Renal cortex interstitium (tissue), 11 donors: ENCODE measurements around the gene GLI3. TPM values are rescaled to one million over a fixed set of nuclear protein-coding genes. Genes with fewer than 3 reads are reported as not detected.

Experiments used
- DNase-seq, 11 donors: peaks; one replicate each; pipeline ENCODE4 v3.0.0-alpha.2; 2013; ENCODE audit warnings: low read depth in 9 of 11, low spot score in 4 of 11; ENCODE audit errors: extremely low read depth in 1 of 11
- polyA plus RNA-seq, 3 donors: library from polyadenylated mRNA; unstranded; fragments of 120-200 nt; gene quantifications; one replicate each; pipeline ENCODE4 v1.2.1, GENCODE V29; 2013; ENCODE audit not compliant: insufficient read length in 3 of 3

The GLI3 gene
- polyA plus RNA-seq, 3 donors = 15.1 to 17.7 (median 16.2) TPM

DNA sequence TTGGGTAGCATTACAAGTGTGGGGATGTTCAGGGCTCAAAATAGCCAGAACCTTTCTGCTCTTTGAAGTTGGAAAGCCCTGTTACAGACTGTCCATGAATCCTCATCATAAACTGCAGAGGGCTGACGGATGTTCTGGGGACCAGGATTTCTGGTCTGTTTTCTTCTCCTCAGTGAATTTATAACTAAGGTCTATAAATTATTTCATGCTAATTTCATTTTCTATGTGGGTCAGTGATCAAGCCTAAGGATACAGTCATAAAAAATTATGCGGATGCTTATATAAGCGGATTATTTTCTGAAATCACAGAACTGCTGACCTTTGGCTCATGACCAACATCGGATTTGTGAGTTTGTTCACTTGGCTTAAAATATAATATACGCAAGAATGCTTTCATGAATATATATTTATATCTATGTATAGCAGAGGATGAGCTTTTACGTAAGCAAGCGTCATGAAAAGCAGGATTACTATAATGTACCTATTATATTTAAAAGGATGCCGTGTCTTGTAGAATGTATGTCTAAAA is 263.7 kb downstream of the GLI3 start:
- no peak for DNase-seq

DNA sequence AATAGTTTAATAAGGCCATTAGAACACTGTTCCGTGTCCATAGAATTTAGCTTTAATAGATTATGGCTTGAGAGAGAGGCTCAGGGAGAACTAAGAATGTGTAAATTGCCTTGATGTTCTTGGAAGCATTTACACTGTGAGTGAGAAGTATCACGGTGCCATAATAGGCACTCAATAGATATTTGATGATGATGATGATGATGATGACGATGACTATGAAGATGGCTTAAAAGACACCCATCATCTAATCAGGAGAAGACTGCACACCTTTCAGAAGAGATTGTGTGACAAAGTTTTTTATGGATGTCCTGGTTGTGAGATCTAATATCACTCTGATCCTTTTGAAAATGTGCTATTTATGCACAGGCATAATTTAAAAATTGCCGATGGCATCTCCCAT is 264.2 kb downstream of the GLI3 start:
- no peak for DNase-seq

DNA sequence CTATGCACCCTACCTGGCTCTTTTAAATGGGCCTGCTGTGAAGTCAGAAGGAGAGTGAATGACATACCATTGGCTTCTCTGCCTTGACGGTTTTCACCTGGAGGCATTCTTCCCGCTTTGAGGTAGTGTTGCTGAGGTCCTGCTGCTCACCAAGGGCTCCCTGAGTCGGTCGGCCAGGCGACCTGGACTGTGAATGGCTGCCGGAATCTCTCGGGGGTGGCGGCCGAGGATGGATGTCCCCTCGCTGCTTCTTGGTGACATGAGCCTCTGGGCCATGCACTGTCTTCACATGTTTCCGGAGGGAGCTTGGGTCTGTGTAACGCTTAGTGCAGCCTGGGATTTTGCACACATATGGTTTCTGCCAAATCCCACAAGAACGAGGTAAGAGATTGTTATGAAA is 264.7 kb downstream of the GLI3 start:
- DNase-seq = no peak

- DNase-seq = no peak
Measured at GRCh38 chr7:41971640-41972187, 265.3 kb downstream of the GLI3 start.

- no peak for DNase-seq
Measured at GRCh38 chr7:41970941-41971340, 266.1 kb downstream of the GLI3 start.

DNA sequence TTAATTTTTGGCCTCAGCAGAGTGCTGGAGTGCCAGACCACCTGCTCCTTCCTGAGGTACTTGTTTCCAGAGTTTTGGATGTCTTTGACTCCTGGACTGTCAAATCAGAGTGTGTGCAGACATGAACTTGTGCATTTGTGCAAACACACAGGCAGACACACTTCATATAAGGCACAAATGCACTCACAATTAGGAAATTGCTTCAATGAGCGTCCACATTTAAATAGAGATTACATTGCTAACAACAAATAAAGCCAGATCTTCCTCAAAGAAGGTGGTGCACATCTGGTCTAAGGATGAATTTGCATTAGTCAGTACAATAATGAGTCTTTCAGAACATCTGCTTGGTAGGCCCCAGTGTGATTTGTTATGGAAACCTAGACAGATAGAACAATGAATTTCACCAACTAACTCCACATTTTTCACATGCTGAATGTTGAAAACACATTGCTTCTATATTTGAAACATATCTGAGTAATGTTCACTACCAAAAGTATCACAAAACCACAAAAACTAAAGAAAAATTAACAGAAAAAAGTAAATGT is 267.4 kb downstream of the GLI3 start:
- DNase-seq = no peak

- DNase-seq = no peak
Measured at GRCh38 chr7:41967156-41967555, 269.9 kb downstream of the GLI3 start.

DNA sequence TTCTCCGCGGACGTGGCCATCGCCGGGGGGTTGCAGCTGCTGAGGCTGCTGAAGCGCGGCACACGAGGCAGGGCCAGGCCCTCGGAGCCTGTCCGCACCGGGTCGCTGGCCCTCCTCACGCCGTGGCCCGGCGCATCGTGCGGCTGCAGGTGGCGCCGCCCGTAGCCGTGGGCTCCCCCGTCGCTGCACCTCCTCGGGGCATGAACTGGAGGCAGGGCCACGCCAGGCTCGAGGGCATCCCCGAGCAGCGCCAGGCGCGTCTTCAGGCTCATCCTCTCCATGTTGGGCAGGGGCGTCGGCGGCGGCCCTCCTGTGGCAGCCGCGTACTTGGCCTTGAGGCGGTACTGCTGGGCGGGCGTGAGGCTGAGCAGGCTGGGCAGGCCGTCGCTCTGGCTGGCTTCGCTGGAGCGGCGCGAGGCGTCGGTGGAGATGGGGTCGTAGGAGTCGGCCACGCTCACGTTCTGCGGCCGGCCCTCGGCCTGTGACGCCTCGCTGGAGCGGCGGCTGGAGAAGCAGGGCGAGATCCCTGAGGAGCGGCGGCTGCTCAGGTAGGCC is 271.0 kb downstream of the GLI3 start:
- DNase-seq = no peak

DNA sequence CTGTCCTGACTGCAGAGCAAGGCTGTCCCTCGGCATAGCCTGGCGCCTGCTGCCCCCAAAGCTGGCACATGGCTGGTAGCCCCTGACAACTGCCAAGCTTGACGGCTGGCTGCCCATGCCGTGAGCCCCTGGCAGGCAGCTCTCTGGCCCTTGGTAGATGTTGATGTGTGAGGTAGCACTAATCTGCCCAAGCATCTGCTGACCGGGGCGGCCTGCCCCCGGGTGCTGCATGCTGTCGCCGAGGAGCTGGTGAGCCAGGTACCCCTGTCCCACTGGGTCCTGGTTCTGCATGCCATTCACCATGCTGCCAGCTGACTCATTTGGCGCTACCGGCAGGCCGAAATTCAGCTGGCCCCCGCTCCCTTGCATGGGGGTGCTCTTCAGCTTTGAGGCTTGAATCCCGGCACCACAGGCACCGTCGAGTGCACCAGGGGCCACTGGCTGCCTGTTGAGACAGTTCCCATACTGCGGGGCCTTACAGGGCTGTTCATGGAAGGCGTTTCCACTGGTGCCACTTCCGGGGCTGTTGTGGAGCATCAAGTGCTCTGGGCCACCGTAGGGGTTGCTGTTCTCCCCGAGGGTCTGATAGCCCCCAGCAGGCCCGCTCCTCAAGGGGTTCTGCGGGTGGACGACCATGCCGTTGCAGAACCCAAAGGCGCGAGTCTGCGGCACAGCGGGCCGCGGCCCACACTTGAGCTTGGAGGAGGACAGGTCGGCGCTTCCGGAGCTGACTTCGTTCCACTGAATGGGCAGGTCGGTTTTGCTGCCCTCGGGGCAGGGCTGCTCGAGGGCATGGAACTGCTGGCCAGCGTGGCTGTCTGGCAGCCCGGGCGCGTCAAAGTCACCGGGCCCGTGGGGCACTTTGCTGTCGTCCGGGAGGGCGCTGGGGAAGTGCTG is 271.9 kb downstream of the GLI3 start:
- DNase-seq = no peak

- DNase-seq = no peak
Measured at GRCh38 chr7:41964183-41964753, 272.7 kb downstream of the GLI3 start.

DNA sequence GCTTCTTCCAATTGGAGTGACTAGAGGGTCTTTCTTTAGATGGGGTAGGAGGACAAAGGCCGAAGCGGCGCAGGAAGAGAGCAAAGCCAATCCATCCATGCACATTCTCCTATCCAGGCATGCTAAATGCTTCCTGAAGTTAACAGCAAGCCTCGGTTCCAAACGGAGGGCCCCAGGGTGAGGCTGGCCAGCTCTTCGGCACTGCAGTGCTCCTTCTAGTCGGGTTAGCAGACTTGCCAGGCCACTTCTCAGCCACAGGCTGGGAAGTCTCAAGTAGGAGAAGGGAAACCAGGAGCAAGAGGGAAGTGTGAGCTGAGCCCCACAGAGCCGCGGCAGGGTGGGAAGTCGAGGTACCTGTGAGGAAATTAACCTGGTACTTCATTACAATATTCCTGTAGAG is 280.3 kb downstream of the GLI3 start:
- DNase-seq = no peak

DNA sequence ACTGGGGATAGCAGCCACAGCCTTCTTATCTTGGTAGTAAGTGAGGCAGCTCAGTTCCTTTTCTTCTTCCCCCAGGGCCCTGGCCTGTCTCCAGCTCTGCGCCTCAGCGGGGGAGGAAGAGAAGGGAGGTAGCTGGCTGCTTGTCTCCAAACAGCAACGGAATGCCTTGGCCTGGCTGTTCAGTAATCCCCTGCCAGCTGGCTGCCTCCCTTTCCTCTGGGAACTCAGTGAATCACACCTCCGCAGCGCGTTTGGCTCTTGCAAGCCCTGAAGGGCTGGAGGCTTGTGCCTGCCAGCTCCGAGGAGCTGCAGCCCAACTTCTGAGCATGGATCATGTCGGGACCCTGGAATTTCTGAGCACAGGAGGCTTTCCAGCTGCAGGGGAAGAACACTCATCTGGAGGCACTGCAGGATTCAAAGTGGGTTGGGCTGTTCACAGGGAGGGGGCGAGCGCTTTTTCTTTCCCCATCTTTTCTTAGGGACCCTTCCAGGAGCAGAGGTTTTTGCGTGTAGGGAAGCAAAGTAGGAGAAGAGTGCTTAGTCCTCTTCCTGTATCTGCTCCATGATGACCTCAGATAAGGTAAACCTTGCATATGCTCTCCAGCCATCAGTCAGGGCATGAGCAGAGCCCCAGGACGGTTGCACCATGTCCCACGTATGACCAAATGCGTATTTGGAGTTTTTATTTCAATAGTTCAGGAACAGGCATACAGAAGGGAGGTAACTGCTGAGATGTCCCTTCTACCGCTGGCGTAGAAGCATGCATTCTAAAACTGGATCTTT is 280.9 kb downstream of the GLI3 start:
- peak in 10 of 11 donors; percentile 41 to 84 (median 62) for DNase-seq

DNA sequence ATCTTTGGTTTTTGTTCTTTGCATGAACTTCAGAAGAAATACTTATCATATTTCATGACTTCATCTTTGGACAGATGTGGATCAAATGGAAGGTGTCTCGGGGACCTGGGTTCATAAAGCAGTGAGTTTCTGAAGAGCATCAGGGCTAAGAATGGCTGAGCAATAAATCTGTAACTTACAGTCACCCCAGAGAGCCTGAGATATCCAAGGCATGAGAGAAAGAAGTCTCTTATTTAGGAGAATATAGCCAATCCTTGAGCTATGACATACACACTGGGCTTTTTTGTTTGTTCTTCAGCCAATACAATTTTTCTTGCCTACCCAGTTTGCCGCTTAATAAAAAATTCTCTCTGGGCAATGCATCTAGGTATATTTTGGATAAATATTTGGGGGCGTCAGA is 281.6 kb downstream of the GLI3 start:
- DNase-seq = no peak

DNA sequence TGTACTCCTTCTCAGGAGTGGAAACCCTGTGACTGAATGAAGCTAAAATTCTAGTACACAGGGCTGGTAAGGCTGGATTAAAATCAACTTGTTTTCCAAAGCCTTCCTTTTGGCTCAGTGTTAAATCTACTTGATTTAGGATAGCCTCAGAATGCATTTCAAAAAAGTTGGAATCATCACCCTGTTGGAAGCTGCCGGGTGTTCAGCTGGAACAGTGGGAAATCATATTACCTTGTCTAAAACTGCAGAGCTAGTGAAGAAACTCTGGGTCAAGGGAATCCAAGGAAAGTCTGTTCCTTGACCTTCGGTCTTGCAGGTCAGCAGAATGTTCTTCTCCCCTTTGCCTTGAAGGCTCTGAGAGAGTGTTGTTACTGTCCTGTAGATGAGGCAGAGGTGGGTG is 282.0 kb downstream of the GLI3 start:
- DNase-seq = no peak

DNA sequence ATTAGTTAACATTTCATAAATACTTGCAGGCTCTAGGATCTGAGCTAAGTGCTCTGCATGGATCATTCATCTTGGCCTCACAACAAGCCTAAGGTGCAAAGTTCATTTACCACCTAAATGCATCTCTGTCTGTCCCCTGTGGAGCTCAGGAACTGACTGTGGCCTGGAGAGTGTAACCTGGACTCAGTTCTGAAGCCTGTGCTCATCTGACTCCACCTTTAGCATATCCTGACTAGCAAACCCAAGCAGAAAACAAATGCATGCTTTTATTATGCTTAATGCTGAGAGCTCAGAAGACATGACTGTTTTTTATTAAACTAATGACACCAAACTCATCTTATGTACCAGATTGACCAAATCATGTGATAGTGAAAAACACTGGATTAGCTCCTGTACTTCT is 288.5 kb downstream of the GLI3 start:
- DNase-seq = no peak

DNA sequence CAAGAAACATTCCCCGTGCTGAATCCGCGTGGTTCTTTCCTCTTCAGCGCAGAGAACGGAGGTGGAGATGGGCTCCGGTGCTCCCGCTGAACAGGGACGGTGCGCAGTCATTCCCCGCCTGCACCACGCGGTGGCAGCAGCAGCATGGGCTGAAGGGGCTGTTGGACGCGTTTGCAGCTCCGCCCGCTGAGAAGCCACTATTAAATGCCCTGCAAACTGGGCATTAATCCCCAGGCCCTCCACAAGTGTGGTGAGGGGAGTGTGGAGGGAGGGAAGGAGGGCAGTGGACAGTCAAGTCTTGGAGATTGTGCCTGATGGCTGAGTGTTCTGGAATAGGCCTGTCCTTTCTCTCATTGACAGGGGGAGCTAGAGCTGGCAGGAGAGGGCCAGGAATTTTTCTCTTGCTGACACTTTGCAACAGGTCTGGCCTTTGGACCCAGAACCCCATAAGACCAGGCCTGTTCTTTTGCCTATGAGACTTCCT is 293.9 kb downstream of the GLI3 start:
- DNase-seq = peak; percentile 50 to 79 (median 75)

- peak in 4 of 11 donors; percentile 12 to 57 (median 20) for DNase-seq
Measured at GRCh38 chr7:41942468-41943093, 294.4 kb downstream of the GLI3 start.

DNA sequence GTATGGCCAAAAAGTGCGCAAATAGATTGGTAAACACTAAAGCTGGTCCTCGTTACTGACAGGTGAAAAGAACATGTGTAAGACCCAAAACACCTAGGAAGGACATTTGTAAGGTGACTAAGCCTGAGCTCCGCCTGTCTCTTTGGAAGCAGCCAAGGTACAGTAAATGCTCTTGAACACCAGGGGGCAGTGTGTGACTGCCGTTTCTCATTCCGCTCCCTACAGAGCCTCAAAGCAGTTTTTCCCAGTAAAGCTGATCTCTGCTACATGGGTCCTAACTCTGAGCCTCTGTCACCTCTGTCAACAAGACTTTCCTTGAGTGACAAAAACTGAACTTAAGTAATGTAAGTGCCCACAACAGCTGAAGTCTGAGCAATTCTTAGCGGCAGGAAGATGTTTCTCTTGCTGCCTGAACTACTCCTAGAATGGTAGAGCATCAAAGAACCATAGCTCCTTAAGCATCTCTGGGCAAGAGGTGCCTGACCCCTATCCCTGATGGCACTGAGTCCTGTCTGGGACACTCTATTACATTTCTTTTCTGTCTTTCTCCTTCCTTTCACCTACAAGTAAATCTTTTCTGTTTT is 296.2 kb downstream of the GLI3 start:
- peak in 10 of 11 donors; percentile 57 to 78 (median 68) for DNase-seq
